ENCODE results near the gene TNFRSF13B.

DNA sequence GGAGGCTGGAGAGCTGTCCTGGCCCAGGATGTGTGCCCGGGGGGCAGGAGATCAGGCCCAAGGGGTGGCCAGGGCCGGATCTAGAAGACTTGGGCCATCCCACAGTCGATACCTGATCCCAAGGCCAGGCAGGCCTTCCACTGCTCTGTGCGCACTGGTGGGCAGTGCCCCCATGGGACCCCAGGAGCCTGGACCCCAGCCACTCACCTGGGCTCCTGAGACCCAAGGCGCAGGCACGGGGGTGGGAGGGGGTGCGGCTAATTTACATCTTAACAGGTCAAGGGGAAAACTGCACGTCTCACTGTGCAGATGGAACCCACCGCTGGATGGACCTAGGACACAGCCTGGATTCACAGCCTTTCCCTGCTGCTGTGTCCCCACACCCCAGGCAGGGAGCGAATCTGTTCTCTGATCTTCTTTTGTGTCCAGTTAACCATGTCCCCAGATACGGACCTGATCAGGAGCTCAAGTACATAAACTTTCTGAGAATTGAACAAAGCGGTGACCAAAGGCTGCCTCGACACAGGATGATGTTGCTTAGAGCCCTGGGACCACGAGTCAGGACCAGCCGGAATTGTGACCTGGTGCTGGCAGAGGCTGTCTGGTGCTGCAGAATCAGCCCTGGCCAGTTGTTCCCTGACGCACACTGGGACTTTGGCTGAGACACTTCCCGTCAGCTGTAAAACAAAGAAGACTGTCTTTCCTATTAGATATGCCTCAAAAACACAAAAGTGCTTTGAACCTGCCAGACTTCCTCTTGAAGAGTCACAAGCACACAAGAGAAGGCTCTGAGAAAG lies 60.6 kb downstream of the TNFRSF13B start:
- TF ChIP-seq, protein P1, sequence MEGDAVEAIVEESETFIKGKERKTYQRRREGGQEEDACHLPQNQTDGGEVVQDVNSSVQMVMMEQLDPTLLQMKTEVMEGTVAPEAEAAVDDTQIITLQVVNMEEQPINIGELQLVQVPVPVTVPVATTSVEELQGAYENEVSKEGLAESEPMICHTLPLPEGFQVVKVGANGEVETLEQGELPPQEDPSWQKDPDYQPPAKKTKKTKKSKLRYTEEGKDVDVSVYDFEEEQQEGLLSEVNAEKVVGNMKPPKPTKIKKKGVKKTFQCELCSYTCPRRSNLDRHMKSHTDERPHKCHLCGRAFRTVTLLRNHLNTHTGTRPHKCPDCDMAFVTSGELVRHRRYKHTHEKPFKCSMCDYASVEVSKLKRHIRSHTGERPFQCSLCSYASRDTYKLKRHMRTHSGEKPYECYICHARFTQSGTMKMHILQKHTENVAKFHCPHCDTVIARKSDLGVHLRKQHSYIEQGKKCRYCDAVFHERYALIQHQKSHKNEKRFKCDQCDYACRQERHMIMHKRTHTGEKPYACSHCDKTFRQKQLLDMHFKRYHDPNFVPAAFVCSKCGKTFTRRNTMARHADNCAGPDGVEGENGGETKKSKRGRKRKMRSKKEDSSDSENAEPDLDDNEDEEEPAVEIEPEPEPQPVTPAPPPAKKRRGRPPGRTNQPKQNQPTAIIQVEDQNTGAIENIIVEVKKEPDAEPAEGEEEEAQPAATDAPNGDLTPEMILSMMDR (conservative IDR thresholded peaks at IDR 0.05), result no peak
- TF ChIP-seq EZH2 (IDR thresholded peaks at IDR 0.05; ENCODE audit: low read depth), result no peak
